GM10266 (cell line): ENCODE data around the gene CYB5A.

Experiments
- DNase-seq: peaks from one replicate; pipeline ENCODE4 v3.0.0; 2012; ENCODE audit errors: extremely low spot score
- CTCF ChIP-seq: IDR thresholded peaks from 2 replicates; pipeline ENCODE4 v1.5.1; 2012; ENCODE audit warnings: mild to moderate bottlenecking, low read depth; ENCODE audit not compliant: control insufficient read depth, insufficient read depth; ENCODE audit errors: missing control alignments

CYB5A gene

GRCh38 chr18:74283646-74284045, 8.1 kb downstream of the CYB5A start:
- peak; percentile 2 for DNase-seq
- no peak for TF ChIP-seq CTCF

- DNase-seq: peak; percentile 7
- TF ChIP-seq CTCF: no peak
Measured at GRCh38 chr18:74282755-74283554, 8.8 kb downstream of the CYB5A start.

- peak; percentile 8 for DNase-seq
- no peak for TF ChIP-seq CTCF
Measured at GRCh38 chr18:74281980-74282754, 9.6 kb downstream of the CYB5A start.

GRCh38 chr18:74281011-74281979, 10.5 kb downstream of the CYB5A start:
- TF ChIP-seq CTCF: no peak
- no peak for DNase-seq

- TF ChIP-seq CTCF: no peak
- no peak for DNase-seq
Measured at GRCh38 chr18:74278983-74279382, 12.8 kb downstream of the CYB5A start.

GRCh38 chr18:74278058-74278457, 13.7 kb downstream of the CYB5A start:
- no peak for DNase-seq

More at GRCh38 chr18:74278058-74278457, 13.7 kb downstream of the CYB5A start:
- no peak for TF ChIP-seq CTCF
